ENCODE data around the gene PPM1H.
"Not testable (repeated sequence)": the region's sequence is repeated elsewhere in the genome, so short reads cannot be mapped to it uniquely, and the experiment has no call there.

Gene PPM1H

DNA sequence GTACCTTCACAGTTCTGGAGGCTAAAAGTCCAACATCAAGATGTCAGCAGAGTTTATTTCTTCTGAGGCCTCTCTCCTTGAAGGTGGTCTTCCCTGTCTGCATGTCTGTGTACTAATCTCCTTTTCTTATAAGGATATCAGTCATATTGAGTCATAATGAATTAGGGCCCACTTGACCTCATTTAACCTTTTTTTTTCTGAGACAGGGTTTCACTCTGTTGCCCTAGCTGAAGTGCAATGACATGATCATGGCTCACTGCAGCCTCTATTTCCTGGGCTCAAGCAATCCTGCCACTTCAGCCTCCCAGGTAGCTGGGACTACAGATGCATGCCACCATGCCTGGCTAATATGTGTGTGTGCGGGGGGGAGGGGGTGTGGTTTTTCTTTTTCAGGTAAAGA, 41.7 kb downstream of the PPM1H start:
- Histone ChIP-seq H3K27me3 (no peaks in the 10 kb centered on the region), H3K9me3 (no peaks in the 10 kb centered on the region), H3K36me3 (no peaks in the 10 kb centered on the region), H3K4me1 (peaks cover 0 to 15% (median 0%) of the 10 kb centered on the region in 4 donors), H3K4me3 (no peak overlapping the region), H3K27ac (no peak overlapping the region)
- TF ChIP-seq, protein P1, sequence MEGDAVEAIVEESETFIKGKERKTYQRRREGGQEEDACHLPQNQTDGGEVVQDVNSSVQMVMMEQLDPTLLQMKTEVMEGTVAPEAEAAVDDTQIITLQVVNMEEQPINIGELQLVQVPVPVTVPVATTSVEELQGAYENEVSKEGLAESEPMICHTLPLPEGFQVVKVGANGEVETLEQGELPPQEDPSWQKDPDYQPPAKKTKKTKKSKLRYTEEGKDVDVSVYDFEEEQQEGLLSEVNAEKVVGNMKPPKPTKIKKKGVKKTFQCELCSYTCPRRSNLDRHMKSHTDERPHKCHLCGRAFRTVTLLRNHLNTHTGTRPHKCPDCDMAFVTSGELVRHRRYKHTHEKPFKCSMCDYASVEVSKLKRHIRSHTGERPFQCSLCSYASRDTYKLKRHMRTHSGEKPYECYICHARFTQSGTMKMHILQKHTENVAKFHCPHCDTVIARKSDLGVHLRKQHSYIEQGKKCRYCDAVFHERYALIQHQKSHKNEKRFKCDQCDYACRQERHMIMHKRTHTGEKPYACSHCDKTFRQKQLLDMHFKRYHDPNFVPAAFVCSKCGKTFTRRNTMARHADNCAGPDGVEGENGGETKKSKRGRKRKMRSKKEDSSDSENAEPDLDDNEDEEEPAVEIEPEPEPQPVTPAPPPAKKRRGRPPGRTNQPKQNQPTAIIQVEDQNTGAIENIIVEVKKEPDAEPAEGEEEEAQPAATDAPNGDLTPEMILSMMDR (IDR thresholded peaks at IDR 0.05) = no peak
- no peak for DNase-seq
- intact Hi-C loops (cut with DNase I; ENCODE audit: low total_unique reads) = no loop called here

DNA sequence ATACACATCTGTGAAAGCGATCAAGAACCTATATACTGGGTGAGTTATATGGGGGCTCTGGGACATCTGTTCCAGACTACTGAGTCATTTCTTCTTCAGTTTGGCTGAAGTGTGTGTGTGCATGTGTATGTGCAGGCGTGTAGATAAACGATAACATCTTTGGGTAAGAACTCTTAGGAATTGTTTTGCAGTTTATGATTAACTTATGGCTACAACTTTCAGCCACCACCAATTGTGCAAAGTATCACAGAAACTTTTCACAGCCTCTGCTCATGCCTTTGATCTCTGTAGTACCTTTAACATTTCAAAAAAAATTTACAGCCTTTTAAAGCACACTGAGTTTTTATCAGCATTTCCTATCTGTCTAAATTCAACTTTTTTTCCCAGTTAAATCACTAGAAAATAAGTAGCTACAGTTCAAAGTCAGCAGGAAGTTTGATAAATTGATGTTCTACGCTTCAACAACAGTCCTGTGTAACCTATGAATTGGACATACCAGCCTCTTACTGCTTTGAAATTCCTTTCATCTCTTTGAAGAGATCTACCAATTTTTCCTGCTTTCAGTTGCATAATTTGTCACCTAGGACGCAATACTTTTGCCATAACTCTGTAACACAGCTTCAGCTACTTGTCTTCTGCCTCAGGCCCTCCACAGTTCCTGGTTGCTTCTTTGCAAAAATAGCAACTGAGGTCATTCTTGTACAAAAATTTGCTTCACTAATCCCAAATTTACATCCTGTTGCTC, 43.0 kb downstream of the PPM1H start:
- no peak overlapping the region for H3K27ac ChIP-seq
- H3K9me3 ChIP-seq = no peaks in the 10 kb centered on the region
- H3K36me3 ChIP-seq = no peaks in the 10 kb centered on the region
- intact Hi-C loops (cut with DNase I; ENCODE audit: low total_unique reads) = no loop called here
- DNase-seq = no peak
- TF ChIP-seq, protein P1 (IDR thresholded peaks at IDR 0.05) = no peak
- H3K27me3 ChIP-seq = no peaks in the 10 kb centered on the region
- H3K4me1 ChIP-seq = peaks cover 0 to 15% (median 0%) of the 10 kb centered on the region in 4 donors
- no peak overlapping the region for H3K4me3 ChIP-seq

DNA sequence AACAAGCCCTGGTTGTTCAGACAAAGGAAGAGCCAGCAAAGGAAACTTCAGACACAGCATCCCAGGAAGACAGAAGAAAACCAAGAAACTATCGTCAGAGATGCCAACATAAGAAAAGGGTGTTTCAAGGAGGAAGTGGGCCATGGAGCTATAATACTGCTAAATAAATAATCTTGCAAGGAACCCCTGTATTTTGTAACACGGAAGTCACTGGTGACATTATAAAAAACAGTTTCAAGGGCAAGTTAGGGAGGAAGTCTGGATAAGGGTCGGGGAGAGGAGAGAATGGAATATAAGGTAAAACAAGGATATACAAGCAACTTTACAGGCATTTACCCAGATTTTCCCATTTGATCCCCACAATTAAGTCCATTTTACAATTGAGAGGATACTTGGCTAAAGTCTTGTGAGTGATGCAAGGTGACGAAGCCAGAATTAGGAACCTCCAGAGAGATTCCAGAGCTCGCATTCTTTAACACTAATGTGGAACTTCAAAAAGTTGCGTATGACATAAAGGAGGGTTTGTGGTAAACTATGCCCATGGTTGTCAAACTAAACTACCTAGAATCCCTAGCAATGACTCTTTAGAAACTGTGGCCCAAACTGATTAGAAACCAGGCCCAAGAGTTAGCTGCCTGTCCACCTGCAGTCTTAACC, 46.4 kb downstream of the PPM1H start:
- DNase-seq = no peak
- H3K4me1 ChIP-seq = peaks cover 0 to 15% (median 0%) of the 10 kb centered on the region in 4 donors
- intact Hi-C loops (cut with DNase I; ENCODE audit: low total_unique reads) = no loop called here
- no peaks in the 10 kb centered on the region for H3K27me3 ChIP-seq
- no peaks in the 10 kb centered on the region for H3K36me3 ChIP-seq
- no peaks in the 10 kb centered on the region for H3K9me3 ChIP-seq
- H3K27ac ChIP-seq = no peak overlapping the region
- TF ChIP-seq, protein P1 (IDR thresholded peaks at IDR 0.05) = no peak
- H3K4me3 ChIP-seq = no peak overlapping the region

DNA sequence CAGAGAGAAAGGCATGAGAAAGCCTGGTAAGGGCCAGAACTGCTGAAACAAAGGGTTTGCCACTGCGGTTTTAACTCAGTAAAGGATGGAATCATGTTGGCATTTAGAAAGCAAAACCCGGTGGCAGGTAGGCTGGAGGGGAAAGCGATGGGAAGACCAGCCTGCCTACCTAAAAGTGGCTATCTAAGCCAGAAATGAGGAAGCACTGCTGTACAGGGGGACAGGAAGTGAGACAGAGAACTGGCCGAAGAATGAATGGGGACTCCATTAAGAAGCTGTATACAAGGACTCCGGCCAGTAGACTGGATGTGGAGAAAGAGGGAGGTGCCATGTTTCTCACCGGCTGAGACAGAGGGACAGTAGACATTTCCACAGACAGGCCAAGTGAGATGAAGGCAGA, 48.2 kb downstream of the PPM1H start:
- TF ChIP-seq, protein P1 (IDR thresholded peaks at IDR 0.05) = no peak
- no peaks in the 10 kb centered on the region for H3K4me1 ChIP-seq
- H3K9me3 ChIP-seq = no peaks in the 10 kb centered on the region
- H3K4me3 ChIP-seq = no peak overlapping the region
- intact Hi-C loops (cut with DNase I; ENCODE audit: low total_unique reads) = no loop called here
- no peaks in the 10 kb centered on the region for H3K27me3 ChIP-seq
- H3K27ac ChIP-seq = no peak overlapping the region
- H3K36me3 ChIP-seq = no peaks in the 10 kb centered on the region
- DNase-seq = no peak

DNA sequence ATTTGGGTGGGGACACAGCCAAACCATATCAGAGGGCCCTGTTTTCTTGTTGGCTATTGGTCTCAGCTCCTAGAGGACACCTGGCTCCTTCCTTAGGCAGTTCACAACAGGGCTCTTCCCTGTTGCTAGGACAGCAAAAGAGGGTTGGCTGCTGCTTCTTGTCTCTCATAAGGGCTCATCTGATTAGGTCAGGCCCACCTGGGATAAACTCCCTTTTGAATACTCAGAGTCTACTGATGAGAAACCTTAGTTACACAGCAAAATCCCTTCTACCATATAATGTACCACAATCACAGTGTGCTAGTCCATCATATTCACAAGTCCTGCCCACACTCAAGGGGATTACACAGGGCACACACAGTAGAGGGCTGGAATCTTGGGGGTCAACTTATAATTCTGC, 49.7 kb downstream of the PPM1H start:
- H3K27ac ChIP-seq = no peak overlapping the region
- intact Hi-C loops (cut with DNase I; ENCODE audit: low total_unique reads) = no loop called here
- H3K36me3 ChIP-seq = no peaks in the 10 kb centered on the region
- H3K4me1 ChIP-seq = no peaks in the 10 kb centered on the region
- H3K4me3 ChIP-seq = no peak overlapping the region
- H3K9me3 ChIP-seq = no peaks in the 10 kb centered on the region
- TF ChIP-seq, protein P1 (IDR thresholded peaks at IDR 0.05) = no peak
- no peak for DNase-seq
- H3K27me3 ChIP-seq = no peaks in the 10 kb centered on the region

DNA sequence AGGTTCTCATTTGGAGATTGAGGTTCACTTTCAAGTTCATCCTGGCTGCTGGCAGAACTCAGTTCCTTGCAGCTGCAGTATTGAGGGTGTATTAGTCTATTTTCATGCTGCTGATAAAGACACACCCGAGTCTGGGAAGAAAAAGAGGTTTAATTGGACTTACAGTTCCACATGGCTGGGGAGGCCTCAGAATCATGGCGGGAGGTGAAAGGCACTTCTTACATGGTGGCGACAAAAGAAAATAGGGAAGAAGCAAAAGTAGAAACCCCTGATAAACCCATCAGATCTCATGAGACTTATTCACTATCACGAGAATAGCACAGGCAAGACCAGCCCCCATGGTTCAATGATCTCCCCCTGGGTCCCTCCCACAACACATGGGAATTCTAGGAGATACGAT, 50.1 kb downstream of the PPM1H start:
- H3K4me1 ChIP-seq; DNase-seq; H3K4me3 ChIP-seq; H3K27ac ChIP-seq; H3K36me3 ChIP-seq; H3K9me3 ChIP-seq; H3K27me3 ChIP-seq; intact Hi-C loops (cut with DNase I; ENCODE audit: low total_unique reads): not testable (repeated sequence)
